HepG2 (cell line): Measurements from ENCODE around the gene CCNA2. TPM values are rescaled to one million over a fixed set of nuclear protein-coding genes. Genes with fewer than 3 reads are reported as not detected.

ENCODE experiments used
- AFF4 ChIP-seq: sonication (generic); formaldehyde crosslinking; IDR thresholded peaks from 2 replicates; pipeline ENCODE4 v1.4.0; 2020; ENCODE audit warnings: missing genetic modification reagents
- CREBL2 ChIP-seq: sonication (generic); formaldehyde crosslinking; IDR thresholded peaks from 2 replicates; pipeline ENCODE4 v1.8.1; 2023; ENCODE audit warnings: missing genetic modification reagents, mild to moderate bottlenecking, borderline replicate concordance
- HIC2 ChIP-seq: sonication (generic); formaldehyde crosslinking; IDR thresholded peaks from 2 replicates; pipeline ENCODE4 v1.9.0; 2022; ENCODE audit warnings: low read depth, missing genetic modification reagents
- NFKB2 ChIP-seq: sonication (generic); formaldehyde crosslinking; IDR thresholded peaks from 2 replicates; pipeline ENCODE4 v1.4.0; 2020; ENCODE audit warnings: missing genetic modification reagents, borderline replicate concordance
- NFYC ChIP-seq: IDR thresholded peaks from 2 replicates; pipeline ENCODE4 v1.6.1; 2016; ENCODE audit warnings: missing genetic modification reagents, missing compliant biosample characterization
- PREB ChIP-seq: sonication (generic); formaldehyde crosslinking; IDR thresholded peaks from 2 replicates; pipeline ENCODE4 v1.4.0; 2020; ENCODE audit warnings: missing genetic modification reagents
- SALL2 ChIP-seq: sonication (generic); formaldehyde crosslinking; IDR thresholded peaks from 2 replicates; pipeline ENCODE4 v1.8.1; 2023; ENCODE audit warnings: mild to moderate bottlenecking, missing genetic modification reagents, inconsistent platforms
- SNAPC4 ChIP-seq: sonication (generic); formaldehyde crosslinking; IDR thresholded peaks from 2 replicates; pipeline ENCODE4 v1.4.0; 2020; ENCODE audit warnings: mild to moderate bottlenecking, missing genetic modification reagents
- XRCC5 ChIP-seq: fragments of 200-400 bp; formaldehyde crosslinking; optimal IDR thresholded peaks from 2 replicates; pipeline ENCODE3; 2017; ENCODE audit warnings: mild to moderate bottlenecking, low read length
- ZBTB1 ChIP-seq: sonication (generic); formaldehyde crosslinking; IDR thresholded peaks from 2 replicates; pipeline ENCODE4 v1.4.0; 2020; ENCODE audit warnings: missing genetic modification reagents, borderline replicate concordance
- ZKSCAN1 ChIP-seq: fragments of 150-350 bp; IDR thresholded peaks from 2 replicates; pipeline ENCODE4 v1.6.1; 2014; ENCODE audit warnings: low read length
- ZNF224 ChIP-seq: sonication (generic); formaldehyde crosslinking; IDR thresholded peaks from 2 replicates; pipeline ENCODE4 v1.5.0; 2020; ENCODE audit warnings: mild to moderate bottlenecking, missing genetic modification reagents
- ZNF446 ChIP-seq: sonication (generic); formaldehyde crosslinking; IDR thresholded peaks from 2 replicates; pipeline ENCODE4 v1.5.0; 2020; ENCODE audit warnings: mild to moderate bottlenecking, missing genetic modification reagents
- ZNF572 ChIP-seq: sonication (generic); formaldehyde crosslinking; IDR thresholded peaks from 2 replicates; pipeline ENCODE4 v1.5.1; 2020; ENCODE audit warnings: mild to moderate bottlenecking, missing genetic modification reagents
- ZNF607 ChIP-seq: sonication (generic); formaldehyde crosslinking; IDR thresholded peaks from 2 replicates; pipeline ENCODE4 v1.5.1; 2020; ENCODE audit warnings: missing genetic modification reagents, mild to moderate bottlenecking, borderline replicate concordance
- ZNF878 ChIP-seq: sonication (generic); formaldehyde crosslinking; IDR thresholded peaks from 2 replicates; pipeline ENCODE4 v1.8.1; 2023; ENCODE audit warnings: mild to moderate bottlenecking, missing genetic modification reagents, moderate library complexity
- ZSCAN12 ChIP-seq: sonication (generic); formaldehyde crosslinking; IDR thresholded peaks from 2 replicates; pipeline ENCODE4 v1.9.0; 2021; ENCODE audit warnings: mild to moderate bottlenecking, missing genetic modification reagents
- polyA plus RNA-seq, 8 experiments: library from polyadenylated mRNA; depleted of rRNA in 3 of 8; stranded (reverse) in 7 of 8; unstranded in 1 of 8; fragments of >200 nt; fragmentation: Illumina TruSeq in 4 of 8; extraction: Trizol in 4 of 8; gene quantifications; 2 replicates each; pipeline versions ENCODE4 v1.2.1 to v1.2.3, GENCODE V29; 2011 to 2016; ENCODE audit warnings: low read depth in 4 of 8, missing spikeins in 1 of 8, mixed read lengths in 1 of 8; ENCODE audit not compliant: insufficient read depth in 1 of 8
- total RNA-seq, 5 experiments: library from RNA; depleted of rRNA; stranded (reverse); fragments of >200 nt; fragmentation: Illumina TruSeq; extraction: Trizol; gene quantifications; 2 replicates each; pipeline ENCODE4 v1.2.3, GENCODE V29; 2016; ENCODE audit warnings: low read depth in 1 of 5

The CCNA2 gene
- total and polyA plus RNA-seq, 2 of the 13 experiments (the other 11 are each of a cell fraction or from before 2014, with no cell fraction given): 31.3 to 105 TPM

- TF ChIP-seq AFF4 (CRISPR knock-in tag) (no peak), ZKSCAN1 (no peak), ZNF607 (CRISPR knock-in tag) (no peak), ZNF224 (CRISPR knock-in tag) (no peak), NFYC (peak; percentile 65), ZNF572 (CRISPR knock-in tag) (no peak), ZBTB1 (no peak), NFKB2 (peak; percentile 59; the same call in 1 of the 2 replicates), ZNF878 (CRISPR knock-in tag) (no peak), ZSCAN12 (CRISPR knock-in tag) (no peak), PREB (CRISPR knock-in tag) (no peak), XRCC5 (no peak), ZNF446 (no peak), HIC2 (no peak), SNAPC4 (CRISPR knock-in tag) (no peak), SALL2 (CRISPR knock-in tag) (no peak; the same call in 1 of the 2 replicates), CREBL2 (CRISPR knock-in tag) (no peak)
Measured at GRCh38 chr4:121869841-121870822, 46.4 kb upstream of the CCNA2 start, which contains the start of gene BBS7 (continued).
